Aorta (tissue), 5 donors: Measurements from ENCODE around the gene C9orf40. TPM values are rescaled to one million over a fixed set of nuclear protein-coding genes. Genes with fewer than 3 reads are reported as not detected.

Experiments used
- ATAC-seq: fragments of 200-7000 bp; cut with Tn5 transposase; one replicate; pipeline ENCODE4 v1.9.1; 2022; ENCODE audit warnings: moderate library complexity; ENCODE audit not compliant: low FRiP score
- DNase-seq, 2 donors: peaks; one replicate each; pipeline ENCODE4 v3.0.0-alpha.2; 2020
- H3K27ac ChIP-seq, 2 donors: one replicate each; pipeline ENCODE4 v1.5.1; 2013; ENCODE audit warnings: low read length in 2 of 2, mild to moderate bottlenecking in 2 of 2, moderate library complexity in 2 of 2, control low read depth in 1 of 2, inconsistent platforms in 1 of 2, low read depth in 1 of 2
- H3K27me3 ChIP-seq, 2 donors: one replicate each; pipeline ENCODE4 v1.6.1; 2013; ENCODE audit warnings: control low read depth in 1 of 2, low read length in 1 of 2, mild to moderate bottlenecking in 1 of 2, moderate library complexity in 1 of 2; ENCODE audit not compliant: insufficient read depth in 2 of 2, control insufficient read depth in 1 of 2
- H3K36me3 ChIP-seq, 2 donors: one replicate each; pipeline ENCODE4 v1.6.1; 2013; ENCODE audit warnings: control low read depth in 1 of 2, low read length in 1 of 2, mild to moderate bottlenecking in 1 of 2; ENCODE audit not compliant: insufficient read depth in 2 of 2, control insufficient read depth in 1 of 2
- H3K4me1 ChIP-seq, 2 donors: one replicate each; pipeline ENCODE4 v1.6.1; 2013; ENCODE audit warnings: low read length in 2 of 2, control low read depth in 1 of 2, mild to moderate bottlenecking in 1 of 2, moderate library complexity in 1 of 2; ENCODE audit not compliant: insufficient read depth in 2 of 2, control insufficient read depth in 1 of 2
- H3K4me3 ChIP-seq, 2 donors: one replicate each; pipeline ENCODE4 v1.5.1; 2013; ENCODE audit warnings: low read length in 2 of 2, control low read depth in 1 of 2, mild to moderate bottlenecking in 1 of 2
- H3K9me3 ChIP-seq: one replicate; pipeline ENCODE4 v1.6.1; 2013; ENCODE audit warnings: mild to moderate bottlenecking, low read length; ENCODE audit not compliant: control insufficient read depth
- WGBS, 2 donors: extraction: QIAGEN DNeasy Blood & Tissue Kit; methylation state at CpG; one replicate each; pipeline ENCODE4 v1.1.7; 2013; 5-methylcytosine and 5-hydroxymethylcytosine counted together
- intact Hi-C, 2 donors: fragments of 100-400 bp; cut with DNase I; formaldehyde crosslinking; loops; one replicate each; pipeline versions ENCODE4 v1.14.2 to v1.15.0; 2022
- long read RNA-seq, 2 donors: library from polyadenylated mRNA; unstranded; transcript quantifications; one replicate each; pipeline ENCODE4 v2.0.0, GENCODE V29; 2020 to 2021
- polyA plus RNA-seq, 2 donors: library from polyadenylated mRNA; stranded (reverse); fragments of 200-250 nt; gene quantifications; one replicate each; pipeline ENCODE4 v1.2.3, GENCODE V29; 2013
- total RNA-seq, 2 donors: library from RNA; stranded (reverse); fragmentation: NEBNext Ultra II Directional; extraction: Animal tissue kit (Norgen Biotek cat#: 25700); gene quantifications; one replicate each; pipeline ENCODE4 v1.2.1, GENCODE V29; 2021
- donor health status: healthy with polysubstance abuse.
- donor health status: Bipolar disorder and iron deficiency.
- donor health status: DM: no; HTN: no; CAD: no.
- donor health status: DM: no; HTN: no; CAD: no.
- donor health status: DM: yes; HTN: yes; CAD: no.

C9orf40 gene, protein sequence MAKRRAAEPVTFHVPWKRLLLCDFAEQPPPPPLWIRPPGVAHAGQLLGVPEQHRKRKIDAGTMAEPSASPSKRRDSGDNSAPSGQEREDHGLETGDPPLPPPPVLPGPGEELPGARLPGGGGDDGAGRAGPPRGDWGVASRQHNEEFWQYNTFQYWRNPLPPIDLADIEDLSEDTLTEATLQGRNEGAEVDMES
- 1 to 10 TPM; 3.8 to 5.8 TPM for total RNA-seq
- 1 to 10 TPM; 2.3 to 4.0 TPM for polyA plus RNA-seq
- long read RNA-seq, donor 1: 0 reads
- long read RNA-seq, donor 2, transcript C9orf40-201 (2 exons, 2,327 nt): major isoform, 6 of 8 reads
- long read RNA-seq, donor 2, partial matches to known transcripts: 0 of 8 reads
- long read RNA-seq, donor 2, other reads (novel, unspliced or antisense): 2 of 8 reads

DNA sequence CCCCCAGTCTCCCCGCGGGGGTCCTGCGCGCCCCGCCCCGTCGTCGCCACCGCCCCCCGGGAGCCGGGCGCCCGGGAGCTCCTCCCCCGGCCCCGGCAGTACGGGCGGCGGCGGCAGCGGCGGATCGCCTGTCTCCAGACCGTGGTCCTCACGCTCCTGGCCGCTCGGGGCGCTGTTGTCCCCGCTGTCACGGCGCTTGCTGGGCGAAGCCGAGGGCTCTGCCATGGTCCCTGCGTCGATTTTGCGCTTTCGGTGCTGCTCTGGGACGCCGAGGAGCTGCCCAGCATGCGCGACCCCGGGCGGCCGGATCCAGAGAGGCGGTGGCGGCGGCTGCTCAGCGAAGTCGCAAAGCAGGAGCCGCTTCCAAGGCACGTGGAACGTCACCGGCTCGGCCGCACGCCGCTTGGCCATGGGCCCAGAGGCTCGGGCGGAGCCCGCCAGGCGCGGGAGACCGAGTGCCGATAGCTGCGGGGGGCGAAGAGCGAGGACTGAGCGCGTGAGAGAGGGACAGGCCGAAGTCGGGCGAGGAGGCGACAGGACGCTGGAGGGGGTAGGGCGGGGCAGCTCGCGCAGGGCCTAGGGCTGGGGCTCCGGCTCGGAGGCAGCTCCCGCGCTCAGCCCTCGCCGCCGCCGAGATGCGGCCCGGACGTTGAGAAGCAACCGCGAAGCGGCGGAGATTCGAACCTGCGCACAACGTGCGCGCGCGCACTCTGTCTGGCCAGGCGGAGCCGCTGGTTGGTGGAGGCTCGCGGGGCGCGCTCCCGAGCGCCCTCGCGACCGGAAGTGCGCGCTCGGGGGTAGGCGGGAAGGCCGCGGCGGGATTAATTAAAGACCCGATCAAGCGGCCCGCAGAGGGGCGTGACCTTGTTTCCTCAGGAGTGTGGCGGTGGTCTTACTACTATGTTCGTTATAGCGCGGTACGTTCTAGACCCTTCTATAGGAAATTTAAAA lies at the start of gene C9orf40:
C9orf40 (minus strand) TSS at position 712 of the 951 bp plus-strand sequence; CDS start at position 411, 301 bp downstream.
- intact Hi-C loops: loop anchor here (2.0 to 5.0 kb wide), 2 partner anchors 76 to 135 kb away; partner anchors contain the start of genes NMRK1 (in 2 of the 2), OSTF1 (in 2 of the 2) and CARNMT1 (in 1 of the 2)
- ATAC-seq (peak; percentile 99), DNase-seq (peak; percentile 94 to 98)
- no peaks in the 10 kb centered on the region for H3K9me3 ChIP-seq
- 1% methylated on average over 109 to 125 of the region's 125 CpGs for WGBS, 2 donors
- no peaks in the 10 kb centered on the region for H3K36me3 ChIP-seq
- no peaks in the 10 kb centered on the region for H3K27me3 ChIP-seq
- H3K4me3 ChIP-seq: peak within 1 kb of the TSS; percentile 32 to 82
- H3K27ac ChIP-seq: peak within 1 kb of the TSS; percentile 51 to 90
- H3K4me1 ChIP-seq: no peaks in the 10 kb centered on the region

DNA sequence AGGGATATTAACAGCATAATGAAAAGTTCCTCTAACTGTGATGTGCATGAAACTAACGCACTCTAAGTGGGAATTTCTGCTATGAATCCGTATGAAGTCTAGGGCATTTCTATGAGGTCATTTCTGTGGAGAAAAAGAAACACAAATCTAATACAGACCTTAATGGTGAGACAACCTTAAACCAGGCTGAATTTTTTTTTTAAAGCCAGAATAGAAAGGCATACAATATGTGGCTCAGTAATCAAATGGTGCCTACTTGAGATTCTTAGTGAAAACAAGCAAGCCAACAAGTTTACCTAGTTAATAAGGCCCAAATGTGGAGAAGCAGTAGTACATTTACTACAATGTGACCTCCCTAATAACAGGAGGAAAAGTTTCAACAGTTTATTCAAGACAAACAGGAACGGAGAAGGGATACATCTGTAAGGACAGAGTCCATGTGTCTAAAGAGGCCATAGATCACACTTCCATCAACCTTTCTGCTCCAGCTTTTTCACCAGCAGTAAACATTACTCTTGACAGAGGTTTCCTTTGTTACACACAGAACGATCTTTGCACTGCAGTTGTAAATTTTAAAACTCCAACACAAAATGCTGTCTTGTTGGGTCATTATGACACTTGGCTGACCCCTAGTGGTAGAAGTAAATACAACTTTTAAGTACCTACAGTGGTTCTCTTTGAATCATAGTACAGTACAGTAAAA lies 49.2 kb upstream of the C9orf40 start:
- DNase-seq (no peak), ATAC-seq (peak; percentile 90)
- Histone ChIP-seq H3K27ac (no peak overlapping the region), H3K9me3 (no peaks in the 10 kb centered on the region), H3K4me3 (no peak overlapping the region), H3K27me3 (no peaks in the 10 kb centered on the region), H3K4me1 (no peaks in the 10 kb centered on the region), H3K36me3 (no peaks in the 10 kb centered on the region)
- intact Hi-C loops: loop anchor here (2.0 to 5.0 kb wide), 2 partner anchors 45 to 227 kb away; no protein-coding TSS in a partner anchor
- WGBS, 2 donors: 38 to 39% methylated on average over 4 of the region's 4 CpGs

- no peaks in the 10 kb centered on the region for H3K36me3 ChIP-seq
- no peak overlapping the region for H3K27ac ChIP-seq
- DNase-seq (no peak), ATAC-seq (no peak)
- no peaks in the 10 kb centered on the region for H3K4me1 ChIP-seq
- no peaks in the 10 kb centered on the region for H3K27me3 ChIP-seq
- no peak overlapping the region for H3K4me3 ChIP-seq
- intact Hi-C loops: loop anchor here in 1 of 2 donors (5.0 kb wide), 1 partner anchor 44 kb away; no protein-coding TSS in a partner anchor
- H3K9me3 ChIP-seq: no peaks in the 10 kb centered on the region
- WGBS, 2 donors: 93 to 94% methylated on average over 2 of the region's 2 CpGs
Measured at GRCh38 chr9:75000835-75001234, 48.1 kb upstream of the C9orf40 start.

DNA sequence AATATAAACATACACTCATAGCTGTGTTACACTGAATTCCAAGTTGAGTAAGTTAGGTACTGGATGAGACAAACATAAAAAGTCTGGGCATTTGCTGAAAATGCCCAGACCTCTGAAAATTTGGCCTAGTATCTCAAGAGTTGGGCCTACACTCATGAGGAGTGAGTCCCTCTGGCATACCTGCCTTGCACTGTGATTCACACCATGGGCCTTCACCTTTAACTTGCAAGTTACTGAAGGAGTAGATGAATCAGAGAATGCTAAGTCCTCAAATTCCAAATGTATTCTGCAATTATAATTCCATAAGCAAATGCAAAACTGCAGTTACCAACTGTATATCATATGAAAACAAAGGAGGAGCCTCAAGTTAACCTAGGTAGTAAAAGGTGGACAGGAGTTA lies 32.3 kb upstream of the C9orf40 start:
- no peak for DNase-seq
- Histone ChIP-seq H3K4me1 (no peaks in the 10 kb centered on the region), H3K9me3 (no peaks in the 10 kb centered on the region), H3K27ac (no peak overlapping the region), H3K4me3 (no peak overlapping the region), H3K27me3 (no peaks in the 10 kb centered on the region), H3K36me3 (no peaks in the 10 kb centered on the region)
- intact Hi-C loops: no loop called here
- ATAC-seq: no peak

- WGBS, 2 donors: 96 to 97% methylated on average over 1 of the region's 1 CpG
- Histone ChIP-seq H3K27ac (no peak overlapping the region), H3K4me3 (no peak overlapping the region), H3K27me3 (no peaks in the 10 kb centered on the region), H3K4me1 (no peaks in the 10 kb centered on the region), H3K36me3 (no peaks in the 10 kb centered on the region), H3K9me3 (no peaks in the 10 kb centered on the region)
- ATAC-seq (no peak), DNase-seq (no peak)
- intact Hi-C loops: no loop called here
Measured at GRCh38 chr9:74983709-74984108, 31.0 kb upstream of the C9orf40 start.

- Histone ChIP-seq H3K27ac (no peak overlapping the region), H3K36me3 (no peaks in the 10 kb centered on the region), H3K4me3 (no peak overlapping the region), H3K9me3 (no peaks in the 10 kb centered on the region), H3K4me1 (no peaks in the 10 kb centered on the region), H3K27me3 (no peaks in the 10 kb centered on the region)
- WGBS, 2 donors: 95 to 96% methylated on average over 4 of the region's 4 CpGs
- DNase-seq (no peak), ATAC-seq (no peak)
- intact Hi-C loops: no loop called here
Measured at GRCh38 chr9:74979844-74980243, 27.1 kb upstream of the C9orf40 start.

GRCh38 chr9:74977287-74977686 lies 24.6 kb upstream of the C9orf40 start:
- H3K27me3 ChIP-seq: no peaks in the 10 kb centered on the region
- H3K9me3 ChIP-seq: no peaks in the 10 kb centered on the region
- no peaks in the 10 kb centered on the region for H3K36me3 ChIP-seq
- intact Hi-C loops: no loop called here
- no peaks in the 10 kb centered on the region for H3K4me1 ChIP-seq
- no peak overlapping the region for H3K27ac ChIP-seq
- ATAC-seq: no peak
- no peak for DNase-seq
- WGBS, 2 donors: 83 to 85% methylated on average over 4 of the region's 4 CpGs
- H3K4me3 ChIP-seq: no peak overlapping the region

DNA sequence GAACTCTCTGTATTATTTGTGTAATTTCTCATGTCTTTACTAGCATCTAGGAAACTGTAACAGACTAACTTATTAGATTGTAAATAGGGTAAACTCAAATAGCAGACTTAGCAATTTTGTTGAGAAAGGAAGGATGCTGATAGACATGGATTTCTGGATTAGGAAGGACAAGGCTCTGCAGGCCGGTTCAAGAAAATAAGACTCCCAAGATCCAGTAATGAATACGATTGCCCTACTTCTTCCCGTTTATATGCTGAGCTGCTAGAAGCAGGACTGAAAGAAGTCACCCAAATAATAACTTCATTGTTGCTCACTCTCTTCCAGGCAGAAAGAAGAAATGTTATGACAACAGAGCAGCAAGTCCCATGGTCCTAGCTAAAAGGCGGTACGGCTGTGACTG lies 22.8 kb upstream of the C9orf40 start:
- ATAC-seq (no peak), DNase-seq (no peak)
- H3K9me3 ChIP-seq: no peaks in the 10 kb centered on the region
- no peaks in the 10 kb centered on the region for H3K36me3 ChIP-seq
- no peaks in the 10 kb centered on the region for H3K27me3 ChIP-seq
- no peak overlapping the region for H3K27ac ChIP-seq
- H3K4me1 ChIP-seq: no peaks in the 10 kb centered on the region
- 97% methylated on average over 5 of the region's 5 CpGs for WGBS, 2 donors
- intact Hi-C loops: no loop called here
- H3K4me3 ChIP-seq: no peak overlapping the region
